Measurements from ENCODE around the gene UPB1.
A peak's percentile ranks its signal among the peaks of the same experiment; 100 is the strongest.

Gene UPB1

DNA sequence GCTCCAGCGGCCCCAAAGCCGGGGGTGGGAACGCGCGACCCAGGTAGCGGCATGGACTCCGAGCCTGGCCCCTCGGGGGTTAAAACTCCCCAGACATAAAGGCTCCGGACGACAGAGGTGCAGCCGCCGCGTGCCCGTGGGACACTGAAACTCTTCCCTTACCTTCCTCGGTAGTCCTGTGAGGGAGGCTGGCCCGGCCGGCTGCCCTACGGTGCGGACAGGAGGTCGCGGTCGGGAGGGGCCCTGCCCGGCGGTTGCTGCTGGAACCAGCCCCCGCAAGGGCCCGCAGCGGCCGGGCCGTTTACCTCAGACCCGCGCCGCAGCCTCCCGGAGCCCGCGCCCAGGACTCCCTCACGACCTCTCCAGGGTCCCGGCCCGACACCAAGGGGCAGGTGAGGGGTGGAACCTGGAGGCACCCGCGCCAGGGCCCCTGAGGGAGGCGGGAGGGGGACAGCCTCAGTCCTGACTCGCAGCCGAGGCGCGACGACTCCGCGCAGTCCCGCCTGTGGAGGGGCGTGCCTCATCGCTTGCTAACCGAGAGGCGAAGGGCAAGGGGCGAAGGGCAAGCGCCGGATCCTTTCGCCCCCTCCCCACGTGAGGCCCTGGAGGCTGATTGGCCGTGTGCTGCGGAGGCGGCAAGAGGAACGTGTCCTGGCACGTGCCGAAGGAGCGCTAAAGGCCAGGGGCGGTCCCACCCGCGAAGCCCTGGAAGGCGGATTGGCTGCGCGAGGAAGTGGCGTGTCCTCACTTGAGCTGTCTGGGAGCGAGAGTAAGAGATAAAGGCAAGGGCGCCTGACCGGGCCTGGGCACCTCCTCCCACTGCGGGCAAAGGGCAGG, at the start of gene UPB1:
UPB1 (plus strand) TSS at position 805 of the 837 bp plus-strand sequence. CDS start 72 bp downstream, outside the sequence.
- no peak for DNase-seq

DNA sequence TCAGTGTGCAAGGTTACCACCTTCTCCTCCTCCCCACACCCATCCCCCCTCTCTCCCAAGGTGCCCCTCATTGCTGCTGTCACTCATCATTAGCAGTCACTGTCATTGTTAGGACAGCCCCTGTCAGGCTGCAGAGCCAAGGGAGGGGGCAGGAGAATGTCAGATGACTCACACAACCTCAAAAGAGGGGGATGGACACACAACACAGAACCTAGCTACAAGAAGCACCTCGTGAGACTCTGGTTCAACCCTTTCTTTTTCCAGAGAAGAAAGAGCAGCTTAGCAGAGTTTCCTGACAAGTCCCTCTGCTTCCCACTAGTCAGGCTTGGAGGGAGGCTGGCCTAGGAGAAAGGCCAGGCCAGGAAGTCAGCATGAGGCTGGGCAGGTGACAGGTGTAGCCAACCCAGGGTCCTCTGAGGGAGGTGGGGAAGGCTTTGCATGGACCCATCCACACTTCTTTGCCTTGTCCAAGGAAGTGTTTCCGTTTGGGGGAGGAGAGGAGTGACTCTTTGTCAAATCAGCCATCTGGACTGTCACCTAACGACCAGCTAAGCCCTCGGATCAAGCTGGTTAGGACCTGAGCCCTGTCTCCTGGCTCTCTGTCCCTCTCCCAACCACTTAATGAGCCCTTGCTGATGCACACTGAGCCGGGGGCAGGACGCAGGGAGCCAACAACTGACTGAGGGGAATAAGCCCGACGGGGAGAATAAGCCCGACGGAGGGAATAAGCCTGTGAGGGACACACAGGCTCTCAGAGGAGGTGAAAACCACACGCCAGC, 49.5 kb upstream of the UPB1 start:
- DNase-seq, result no peak

DNA sequence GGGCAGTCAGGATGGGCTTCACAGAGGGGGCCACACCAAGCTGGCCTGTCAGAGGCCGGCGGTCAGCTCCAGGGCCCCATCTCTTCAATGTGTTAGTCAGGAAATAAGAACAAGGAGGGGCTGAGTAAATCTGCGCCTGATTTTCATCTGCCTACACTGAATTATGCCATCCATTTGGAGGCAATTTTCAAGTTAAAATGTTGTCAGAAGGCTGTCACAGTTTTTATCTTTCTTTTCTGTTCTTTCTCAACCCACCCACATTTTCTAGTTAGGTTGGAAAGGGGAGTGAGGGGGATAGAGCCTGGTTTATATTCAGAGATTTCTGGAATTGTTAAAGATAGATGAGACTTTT, 48.9 kb upstream of the UPB1 start:
- DNase-seq, result no peak

DNA sequence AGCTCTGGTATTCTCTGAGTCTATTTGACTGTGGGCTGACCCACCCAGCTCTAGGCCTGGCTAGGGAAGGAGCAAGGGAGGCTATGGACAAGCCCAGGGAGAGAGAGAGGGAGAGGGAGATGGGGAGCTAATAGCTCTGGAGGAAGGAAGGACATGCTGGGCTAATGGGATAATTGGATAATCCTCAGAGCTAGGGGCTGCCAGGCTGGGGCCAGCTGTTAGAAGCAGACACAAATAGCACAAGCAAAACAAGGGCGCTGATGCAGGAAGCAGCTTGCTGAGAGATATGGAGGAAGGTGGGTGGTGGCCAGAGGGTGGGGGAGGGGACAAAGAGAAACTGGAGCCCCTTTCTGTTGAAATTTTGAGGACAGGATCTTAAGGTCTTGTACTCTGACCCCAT, 44.5 kb upstream of the UPB1 start:
- DNase-seq, result peak; percentile 3

DNA sequence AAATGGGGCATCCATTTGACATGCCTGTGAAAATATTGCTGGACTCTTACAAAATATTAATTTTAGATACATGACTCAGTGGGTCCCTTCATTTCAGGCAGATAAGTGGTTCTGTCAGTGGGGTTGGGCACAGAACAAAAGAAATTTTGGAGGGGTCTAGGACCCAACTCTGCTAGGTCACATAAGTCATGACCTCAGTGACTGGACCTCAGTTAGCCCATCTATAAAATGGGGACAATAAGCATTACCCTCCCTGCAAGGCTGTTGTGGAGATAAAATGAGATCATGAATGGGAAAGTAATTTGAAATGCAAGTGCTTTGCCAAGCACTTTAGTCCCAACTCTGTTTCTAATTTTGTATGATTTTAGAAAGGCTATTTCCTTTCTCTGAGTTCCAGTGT, 44.0 kb upstream of the UPB1 start:
- no peak for DNase-seq

DNA sequence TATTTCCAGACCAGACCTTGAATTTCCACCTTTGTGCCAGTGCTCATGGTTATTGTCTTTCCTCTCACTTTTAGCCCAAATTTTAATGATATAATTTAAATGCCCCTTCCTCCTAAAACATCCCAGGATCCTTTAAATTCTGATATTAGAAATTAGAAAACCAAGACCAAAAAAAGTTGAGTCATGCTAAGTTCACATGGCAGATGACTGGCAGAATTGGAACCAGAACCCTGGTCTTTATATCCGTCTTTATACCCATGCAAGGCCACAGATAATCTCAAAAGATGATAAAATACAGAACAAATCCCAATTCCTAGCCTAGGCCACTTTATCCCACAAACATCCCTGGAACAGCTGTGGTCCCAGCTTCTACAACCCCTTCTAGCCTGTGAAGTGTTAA, 41.3 kb upstream of the UPB1 start:
- no peak for DNase-seq

DNA sequence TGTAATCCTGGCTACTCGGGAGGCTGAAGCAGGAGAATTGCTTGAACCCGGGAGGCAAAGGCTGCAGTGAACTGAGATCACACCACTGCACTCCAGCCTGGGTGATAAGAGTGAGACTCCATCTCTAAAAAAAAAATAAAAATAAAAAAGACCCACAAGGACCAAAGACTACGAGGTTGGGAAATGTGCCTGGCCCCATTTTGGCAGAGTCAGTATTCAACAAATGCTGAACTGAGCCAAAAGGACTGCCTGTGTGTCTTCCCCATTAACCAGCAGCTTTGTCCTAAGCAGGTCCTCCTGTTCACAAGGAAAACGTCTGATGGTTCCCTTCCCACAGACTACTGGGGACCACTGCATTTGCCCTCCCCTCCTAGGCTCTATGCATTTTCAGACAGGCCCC, 40.1 kb upstream of the UPB1 start:
- DNase-seq, result no peak

DNA sequence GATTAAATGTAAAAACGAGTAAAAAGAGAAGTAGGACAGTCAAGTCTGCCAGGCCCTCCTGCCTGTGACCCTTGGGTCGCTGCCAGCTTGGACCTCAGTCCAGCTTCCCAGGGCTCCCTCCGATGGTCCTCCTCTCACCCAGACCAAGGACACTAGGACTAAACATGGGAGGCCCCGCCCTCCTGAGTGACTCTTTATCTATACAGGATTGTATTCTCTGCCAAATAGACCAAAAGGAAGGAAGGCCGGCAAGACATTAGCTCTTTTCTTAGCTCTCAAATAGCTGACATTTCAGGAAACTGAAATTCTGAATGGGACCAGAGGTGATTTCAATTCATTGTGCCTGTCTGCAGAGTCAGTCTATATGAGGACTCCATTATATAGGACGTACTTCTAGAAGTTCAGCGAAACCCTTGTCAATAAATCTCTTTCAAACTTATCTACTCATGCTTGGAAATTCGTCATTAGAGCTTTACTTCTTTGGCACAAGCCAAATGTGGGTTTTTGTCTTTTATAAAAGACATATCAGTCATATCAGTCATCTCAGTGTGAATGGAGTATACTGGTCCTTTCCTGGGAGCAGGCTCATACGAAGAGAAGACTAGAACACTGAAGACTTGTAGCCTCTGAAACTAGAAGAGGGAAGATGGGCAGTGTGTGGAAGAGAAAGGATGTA, 39.2 kb upstream of the UPB1 start:
- no peak for DNase-seq

DNA sequence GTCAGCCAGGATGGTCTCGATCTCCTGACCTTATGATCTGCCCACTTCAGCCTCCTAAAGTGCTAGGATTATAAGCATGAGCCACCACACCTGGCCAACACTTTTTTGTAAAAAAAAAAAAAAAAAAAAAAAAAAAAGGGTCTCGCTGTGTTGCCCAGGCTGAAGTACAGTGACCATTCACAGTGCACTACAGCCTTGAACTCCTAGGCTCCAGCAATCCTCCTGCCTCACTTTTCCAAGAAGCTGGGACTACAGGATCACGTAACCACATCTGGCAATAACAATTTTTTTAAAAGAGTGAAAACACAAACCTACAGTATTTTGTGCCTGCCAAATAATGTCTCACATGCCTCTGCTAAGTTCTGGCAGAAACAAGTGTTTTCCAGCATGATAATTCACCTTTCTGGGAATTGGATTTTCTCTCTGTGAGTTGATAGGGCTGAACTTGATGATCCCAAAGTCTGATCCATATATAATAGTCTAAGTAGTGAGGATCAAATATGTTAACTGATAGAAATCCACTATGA, 37.2 kb upstream of the UPB1 start:
- DNase-seq, result no peak

DNA sequence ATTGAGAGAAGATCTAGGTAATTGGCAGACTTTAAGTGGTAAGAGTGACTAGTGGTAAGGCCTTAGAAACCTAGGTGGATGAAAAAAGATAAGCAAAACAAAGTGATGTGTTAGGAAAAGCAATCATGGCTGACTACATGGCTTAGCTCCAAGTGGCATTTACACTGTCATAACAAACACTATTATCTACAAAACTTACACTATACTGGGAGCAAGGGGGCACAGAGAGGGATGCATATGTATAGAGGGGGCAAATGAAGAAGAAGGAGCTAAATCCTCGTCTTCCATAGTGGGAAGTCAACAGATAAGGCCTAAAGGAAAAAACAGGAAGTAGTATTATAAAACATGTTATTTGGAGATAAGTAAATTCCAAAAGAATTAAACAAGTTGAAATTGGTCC, 35.2 kb upstream of the UPB1 start:
- DNase-seq, result no peak

DNA sequence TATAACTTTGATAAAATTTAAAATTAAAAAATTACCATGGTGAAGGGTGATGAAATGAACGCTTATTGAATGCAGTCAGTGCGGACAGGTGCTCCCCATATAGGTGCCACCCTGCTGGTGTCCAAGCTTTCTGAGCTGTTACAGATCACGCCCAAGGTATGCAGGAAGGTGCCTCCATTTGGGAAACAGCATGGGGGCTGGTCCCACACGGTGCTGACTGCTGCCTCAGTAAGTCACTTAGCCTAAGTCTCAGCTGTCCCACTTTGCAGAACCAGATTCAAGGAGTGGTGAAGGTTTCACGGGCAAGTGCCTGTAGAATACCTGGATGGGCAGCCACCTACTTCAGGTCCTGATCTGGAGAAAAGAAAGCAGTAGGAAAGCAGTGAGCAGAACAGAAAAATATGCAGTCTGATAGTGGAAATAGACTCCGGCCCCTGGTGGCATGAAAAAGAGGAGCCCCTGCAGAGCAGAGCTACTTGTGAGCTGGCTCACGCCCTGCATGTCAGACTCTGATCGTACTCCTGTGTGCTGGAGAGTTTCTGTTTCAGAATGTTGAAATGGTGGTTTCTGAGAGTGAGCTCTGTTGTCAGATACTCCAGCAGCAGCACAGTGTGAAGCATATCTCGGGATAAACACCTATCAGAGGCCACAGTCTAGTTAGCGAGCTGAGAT, 34.6 kb upstream of the UPB1 start:
- DNase-seq, result no peak

DNA sequence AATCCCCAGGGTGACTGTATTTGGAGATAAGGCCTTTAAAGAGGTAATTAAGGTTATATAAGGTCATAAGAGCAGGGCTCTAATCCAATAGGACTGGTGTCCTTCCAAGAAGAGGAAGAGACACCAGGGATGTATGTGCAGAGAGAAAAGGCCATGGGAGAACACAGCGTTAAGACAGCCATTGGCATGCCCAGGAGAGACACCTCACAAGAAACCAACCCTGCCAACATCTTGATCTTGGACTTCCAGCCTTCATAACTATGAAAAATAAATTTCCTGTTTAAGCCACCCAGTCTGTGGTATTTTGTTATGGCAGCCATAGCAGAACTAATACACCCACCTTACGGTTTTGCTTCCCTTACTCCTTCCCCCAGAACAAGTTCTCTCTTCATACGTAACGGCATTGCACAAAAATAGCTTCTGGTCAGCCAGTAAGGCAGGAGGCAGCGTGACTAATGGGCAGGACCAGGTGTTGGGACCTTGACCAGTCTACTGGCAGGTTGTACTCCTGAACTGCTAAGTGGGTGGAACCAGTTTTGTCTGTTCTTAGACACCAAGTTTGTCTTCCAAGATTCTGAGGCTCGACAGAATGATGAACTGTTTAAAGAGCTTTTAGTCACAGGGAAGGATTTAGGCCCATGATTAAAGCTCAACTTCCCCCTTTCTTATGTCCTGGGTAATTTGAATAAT, 31.9 kb upstream of the UPB1 start:
- no peak for DNase-seq

DNA sequence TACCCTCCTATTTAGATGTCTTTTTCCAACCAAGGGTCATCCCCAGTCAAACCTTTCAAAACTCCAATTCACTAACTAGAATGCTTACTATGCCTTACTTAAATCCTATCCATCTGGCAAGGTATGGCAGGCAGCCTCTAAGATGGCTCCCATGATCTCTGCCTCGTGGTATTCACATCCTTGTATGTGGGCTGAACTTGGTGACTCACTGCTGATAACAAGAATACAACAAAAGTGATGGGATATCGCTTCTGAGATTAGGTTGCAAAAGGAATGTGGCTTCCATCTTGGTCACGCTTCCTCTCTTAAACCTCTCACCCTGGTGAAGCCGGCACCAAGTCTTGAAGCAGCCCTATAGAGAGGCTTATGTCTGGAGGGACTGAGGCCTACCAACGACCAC, 29.6 kb upstream of the UPB1 start:
- DNase-seq, result no peak

DNA sequence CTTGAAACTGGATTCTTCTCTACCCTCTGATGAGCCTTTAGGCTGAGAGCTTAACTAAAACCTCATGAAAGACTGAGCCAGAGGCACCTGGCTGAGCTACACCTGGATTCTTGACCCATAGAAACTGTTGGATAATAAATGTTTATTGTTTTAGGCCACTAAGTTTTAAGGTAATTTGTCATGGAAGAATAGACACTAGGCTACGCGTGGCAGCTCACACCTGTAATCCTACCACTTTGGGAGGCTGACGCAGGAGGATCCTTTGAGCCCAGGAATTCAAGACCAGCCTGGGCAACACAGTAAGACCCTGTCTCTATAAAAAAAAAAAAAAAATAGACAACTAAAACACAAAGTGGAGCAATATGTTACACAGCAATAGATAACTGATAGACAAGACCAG, 29.2 kb upstream of the UPB1 start:
- DNase-seq, result no peak

DNA sequence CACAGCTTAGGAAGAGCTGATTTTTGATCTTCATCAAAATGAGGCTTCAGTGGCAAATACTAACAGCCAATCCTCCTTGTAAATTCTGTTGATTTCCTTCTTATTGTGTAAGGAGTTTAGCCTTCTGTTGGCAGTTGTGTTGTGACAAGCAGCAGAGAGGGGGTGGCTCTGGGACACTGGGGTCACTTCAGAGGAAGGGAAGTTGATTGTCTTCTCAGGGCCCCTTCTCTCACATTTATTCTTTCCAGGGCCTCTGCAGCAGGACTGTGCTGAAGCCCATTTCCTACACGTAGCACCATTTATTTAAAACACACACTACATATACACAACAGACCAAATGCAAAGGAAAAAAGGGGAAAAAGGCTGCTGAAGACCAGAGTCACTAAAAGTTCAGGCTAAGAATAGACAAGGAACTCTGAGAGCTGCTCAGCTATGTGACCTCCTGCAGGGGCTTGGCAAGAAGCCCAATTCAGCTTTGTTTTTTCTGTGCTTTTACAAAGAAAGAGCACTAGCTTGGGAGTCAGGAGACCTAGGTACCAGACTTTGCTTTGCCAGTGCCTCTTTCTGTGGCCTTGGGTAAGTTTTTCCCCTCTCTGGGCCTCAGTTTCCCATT, 28.3 kb upstream of the UPB1 start:
- DNase-seq, result no peak

DNA sequence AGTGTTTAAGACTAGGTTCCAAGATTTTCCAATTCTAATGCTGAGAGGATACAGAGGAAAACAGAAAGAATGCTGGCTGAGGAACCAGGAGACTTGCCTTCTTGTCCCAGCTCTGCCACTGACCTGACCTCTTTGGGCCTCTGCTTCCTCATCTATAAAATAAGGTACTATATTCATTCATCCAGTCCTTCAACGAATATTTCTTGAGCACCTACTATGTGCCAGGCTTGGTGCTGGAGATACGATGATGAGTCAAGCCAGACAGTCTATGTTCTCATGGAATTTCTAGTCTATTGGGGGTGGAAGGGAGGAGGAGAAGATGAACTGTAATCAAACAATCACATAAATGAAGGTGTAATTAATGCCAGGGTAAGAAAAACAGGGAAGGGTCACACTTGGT, 27.8 kb upstream of the UPB1 start:
- no peak for DNase-seq

DNA sequence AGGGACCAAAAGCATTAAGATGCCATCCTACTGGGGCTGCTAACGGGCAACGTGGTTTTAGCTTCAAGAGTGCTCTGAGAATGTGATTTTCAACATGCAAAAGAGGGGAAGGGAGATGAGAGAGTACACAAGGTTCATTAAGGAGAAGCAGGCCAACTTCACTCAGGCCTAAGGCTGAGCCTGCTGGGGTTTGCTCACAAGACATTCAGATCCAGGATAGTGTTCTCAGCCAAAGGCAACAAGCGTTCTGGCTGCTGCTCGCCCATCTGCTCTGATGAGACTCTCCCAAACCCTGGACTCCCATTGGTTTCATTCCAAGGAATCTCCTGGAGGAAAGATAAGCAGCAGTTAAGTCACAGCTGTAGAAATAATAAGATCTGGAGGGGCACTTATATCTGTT, 23.6 kb upstream of the UPB1 start:
- no peak for DNase-seq

DNA sequence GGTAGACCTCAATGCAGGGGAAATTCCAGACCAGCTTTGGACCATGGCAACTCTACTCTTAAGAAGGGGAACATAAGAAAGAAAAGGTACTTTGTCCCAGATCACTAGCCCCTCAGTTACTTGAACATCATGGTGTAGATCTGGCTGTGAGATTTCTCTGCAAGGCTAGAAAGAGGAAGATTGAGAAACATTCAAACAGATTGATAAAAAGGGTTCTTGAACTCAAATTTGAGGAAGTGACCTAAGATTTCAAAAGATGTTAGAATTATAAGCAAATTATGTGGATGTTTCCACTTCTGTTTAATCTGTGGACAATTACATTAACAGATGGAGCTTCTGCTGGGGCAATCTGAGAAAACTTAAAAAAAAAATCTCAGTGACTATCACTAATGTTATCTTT, 21.8 kb upstream of the UPB1 start:
- no peak for DNase-seq

DNA sequence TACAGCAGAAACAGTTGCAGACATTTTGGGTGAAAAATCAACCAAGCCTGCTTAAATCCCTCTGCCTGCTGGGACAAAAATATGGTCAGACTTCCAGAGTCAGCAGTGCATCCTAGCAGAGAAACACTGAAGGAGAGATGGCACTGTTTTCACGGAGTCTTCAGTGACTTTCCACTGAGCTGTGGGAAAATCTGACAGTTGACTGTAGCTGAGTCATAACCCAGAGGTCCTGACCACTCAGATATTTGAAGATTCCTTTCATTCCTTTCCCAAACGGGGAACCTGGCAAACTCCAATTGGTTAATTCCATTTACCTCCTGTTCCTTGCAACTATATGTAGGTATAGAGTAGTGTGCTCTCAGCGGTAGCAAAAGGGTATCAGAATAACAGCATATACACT, 20.9 kb upstream of the UPB1 start:
- no peak for DNase-seq

DNA sequence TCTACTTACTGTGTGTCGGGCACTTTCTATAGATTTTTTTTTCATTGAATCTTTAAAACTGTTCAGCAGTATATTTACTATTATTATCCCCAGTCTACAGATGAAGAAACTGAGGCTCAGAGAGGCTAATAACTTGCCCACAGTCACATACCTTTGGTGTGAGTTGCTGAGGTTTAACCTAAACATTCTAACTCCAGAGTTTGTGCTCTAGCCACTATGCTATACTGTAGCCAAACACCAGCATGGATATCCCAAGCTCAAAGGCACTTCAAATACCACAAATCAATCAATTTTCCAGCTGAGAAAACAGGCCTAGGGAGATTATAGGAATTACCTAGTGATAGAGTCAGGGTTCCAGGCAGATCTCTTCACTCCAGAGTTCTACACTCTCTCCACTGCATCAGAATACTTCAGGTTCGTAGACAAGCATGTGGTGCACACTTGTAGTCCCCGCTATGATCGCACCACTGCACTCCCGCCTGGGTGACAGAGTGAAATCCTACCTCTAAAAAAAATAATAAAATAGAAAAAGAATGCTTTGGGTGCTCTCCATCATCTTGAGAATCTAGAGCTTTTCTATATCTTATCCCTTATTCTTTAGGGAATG, 20.4 kb upstream of the UPB1 start:
- no peak for DNase-seq

DNA sequence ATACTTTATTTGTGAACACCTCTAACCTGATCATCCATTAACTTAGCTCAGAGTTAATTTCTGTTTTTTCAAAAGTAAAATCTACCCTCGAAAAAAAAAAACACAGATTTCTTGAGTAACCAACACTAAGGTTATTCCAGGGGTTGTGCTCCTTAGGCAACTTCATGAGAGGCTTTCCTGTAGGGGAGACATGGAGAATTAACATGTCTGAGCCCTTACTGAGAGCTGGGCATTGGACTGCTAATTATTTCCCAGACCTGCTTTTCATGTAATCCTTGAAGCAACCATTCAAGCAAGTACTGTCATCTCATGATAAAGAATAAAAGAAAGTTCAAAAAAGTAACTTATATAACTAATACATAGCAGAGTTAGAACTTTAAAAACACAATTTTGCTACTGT, 13.5 kb upstream of the UPB1 start:
- no peak for DNase-seq

DNA sequence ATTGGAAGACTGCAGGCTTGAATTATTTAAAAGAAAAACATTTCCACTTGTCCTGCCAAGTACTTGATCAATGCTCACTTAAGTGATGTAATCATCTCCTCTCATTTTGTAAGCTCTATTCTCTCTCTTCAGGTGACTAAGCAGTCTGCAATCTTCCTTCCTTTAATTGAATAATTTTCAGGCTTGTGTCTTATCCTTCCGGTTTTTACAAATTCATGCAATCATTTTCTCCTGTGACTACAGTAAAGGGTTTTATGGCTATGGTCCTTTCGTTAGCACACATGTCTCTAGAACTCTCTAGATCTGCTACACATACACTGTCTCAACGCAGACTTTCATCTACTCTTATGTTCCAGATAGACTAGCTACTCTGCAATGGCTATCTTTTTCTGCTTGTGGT, 12.6 kb upstream of the UPB1 start:
- DNase-seq, result no peak

All from NCI-H1105 (cell line).